IMR-90 (cell line): ENCODE measurements around the gene MICAL3. TPM values are rescaled to one million over a fixed set of nuclear protein-coding genes. Genes with fewer than 3 reads are reported as not detected.
A peak's percentile ranks its signal among the peaks of the same experiment; 100 is the strongest.

ENCODE experiments used
- ATAC-seq: fragments of 200-7000 bp; cut with Tn5 transposase; 2 replicates; pipeline ENCODE4 v1.9.1; 2020; ENCODE audit warnings: low read depth, mild to moderate bottlenecking, moderate library complexity
- BruUV-seq: library from RNA; stranded (reverse); fragments of 400-500 nt; replicated peaks from 2 replicates; lab custom pipeline; 2021; lab: Mats Ljungman, UMichigan
- CTCF ChIA-PET: fragments of 300-600 bp; formaldehyde crosslinking; extraction: SDS; loops from one replicate; lab custom pipeline; 2021; ENCODE audit warnings: antibody characterized with exemption; lab: Yijun Ruan, JAX
- POLR2A ChIA-PET: fragments of 300-600 bp; sonication (Branson Sonifier 250); formaldehyde crosslinking; loops from one replicate; lab custom pipeline; 2022; ENCODE audit warnings: antibody characterized with exemption; ENCODE audit not compliant: unreplicated experiment; lab: Charles Lee
- DNase-seq: peaks from one replicate; pipeline ENCODE4 v3.0.0; 2013
- H2AFZ ChIP-seq: replicated peaks from 2 replicates; pipeline ENCODE3; 2013; ENCODE audit warnings: low read length, mild to moderate bottlenecking; ENCODE audit not compliant: poor library complexity
- H2AK5ac ChIP-seq: 2 replicates; pipeline ENCODE4 v1.6.1; 2013; ENCODE audit warnings: low read depth, low read length, inconsistent platforms
- H2AK9ac ChIP-seq: replicated peaks from 2 replicates; pipeline ENCODE3; 2013; ENCODE audit warnings: mild to moderate bottlenecking, low read depth, low read length, moderate library complexity; ENCODE audit not compliant: poor library complexity
- H2BK120ac ChIP-seq: 2 replicates; pipeline ENCODE4 v1.6.1; 2013; ENCODE audit warnings: low read depth, low read length, inconsistent platforms
- H2BK15ac ChIP-seq: 3 replicates; pipeline ENCODE4 v1.6.1; 2013; ENCODE audit warnings: low read depth, low read length, inconsistent platforms
- H2BK20ac ChIP-seq: 2 replicates; pipeline ENCODE4 v1.6.1; 2013; ENCODE audit warnings: low read depth, mild to moderate bottlenecking, inconsistent platforms, low read length, moderate library complexity
- H2BK5ac ChIP-seq: 2 replicates; pipeline ENCODE4 v1.6.1; 2013; ENCODE audit warnings: mild to moderate bottlenecking, low read depth, low read length, inconsistent platforms; ENCODE audit not compliant: poor library complexity, severe bottlenecking
- H3K14ac ChIP-seq: replicated peaks from 2 replicates; pipeline ENCODE4 v1.6.1; 2013; ENCODE audit warnings: low read depth, low read length, inconsistent platforms
- H3K18ac ChIP-seq: 2 replicates; pipeline ENCODE4 v1.6.1; 2013; ENCODE audit warnings: low read depth, low read length, control low read depth
- H3K23ac ChIP-seq: 2 replicates; pipeline ENCODE4 v1.6.1; 2013; ENCODE audit warnings: low read depth, low read length, inconsistent platforms
- H3K27ac ChIP-seq: 2 replicates; pipeline ENCODE4 v1.5.1; 2013; ENCODE audit warnings: mild to moderate bottlenecking, control low read depth, low read length; ENCODE audit not compliant: insufficient read depth
- H3K27me3 ChIP-seq: 2 replicates; pipeline ENCODE4 v1.6.1; 2013; ENCODE audit warnings: low read length; ENCODE audit not compliant: control insufficient read depth, insufficient read depth
- H3K36me3 ChIP-seq: 2 replicates; pipeline ENCODE4 v1.6.1; 2013; ENCODE audit warnings: low read length, mixed read lengths; ENCODE audit not compliant: control insufficient read depth, insufficient read depth
- H3K4ac ChIP-seq: 2 replicates; pipeline ENCODE4 v1.6.1; 2013; ENCODE audit warnings: low read depth, low read length, inconsistent platforms
- H3K4me1 ChIP-seq: 2 replicates; pipeline ENCODE4 v1.6.1; 2013; ENCODE audit warnings: low read length, mixed read lengths; ENCODE audit not compliant: control insufficient read depth, insufficient read depth
- H3K4me2 ChIP-seq: 2 replicates; pipeline ENCODE4 v1.6.1; 2013; ENCODE audit warnings: low read depth, mild to moderate bottlenecking, control low read depth, low read length, moderate library complexity
- H3K4me3 ChIP-seq: 2 replicates; pipeline ENCODE4 v1.5.1; 2013; ENCODE audit warnings: low read depth, mild to moderate bottlenecking, control low read depth, low read length, moderate library complexity; ENCODE audit not compliant: insufficient read depth
- H3K56ac ChIP-seq: 2 replicates; pipeline ENCODE4 v1.6.1; 2013; ENCODE audit warnings: low read length, inconsistent platforms; ENCODE audit not compliant: insufficient read depth; ENCODE audit errors: extremely low read depth
- H3K79me1 ChIP-seq, 2 experiments: 2 replicates each; pipeline ENCODE4 v1.6.1; 2013; ENCODE audit warnings: low read length in 2 of 2, inconsistent platforms in 1 of 2, low read depth in 1 of 2
- H3K9ac ChIP-seq: 2 replicates; pipeline ENCODE4 v1.6.1; 2013; ENCODE audit warnings: low read depth, low read length, control low read depth
- H3K9me1 ChIP-seq: 2 replicates; pipeline ENCODE4 v1.6.1; 2013; ENCODE audit warnings: low read length, inconsistent platforms; ENCODE audit not compliant: insufficient read depth
- H3K9me3 ChIP-seq: 2 replicates; pipeline ENCODE4 v1.6.1; 2013; ENCODE audit warnings: low read length; ENCODE audit not compliant: control insufficient read depth, insufficient read depth
- H4K20me1 ChIP-seq: 2 replicates; pipeline ENCODE4 v1.6.1; 2013; ENCODE audit warnings: low read length, inconsistent platforms; ENCODE audit not compliant: insufficient read depth
- H4K5ac ChIP-seq: 2 replicates; pipeline ENCODE4 v1.6.1; 2013; ENCODE audit warnings: mild to moderate bottlenecking, low read depth, low read length, control low read depth
- H4K8ac ChIP-seq, 2 experiments: 2 replicates each; pipeline ENCODE4 v1.6.1; 2013; ENCODE audit warnings: low read depth in 2 of 2, low read length in 2 of 2, control low read depth in 1 of 2, inconsistent platforms in 1 of 2
- H4K91ac ChIP-seq: 2 replicates; pipeline ENCODE4 v1.6.1; 2013; ENCODE audit warnings: low read depth, low read length, inconsistent platforms; ENCODE audit not compliant: insufficient read depth
- CEBPB ChIP-seq: IDR thresholded peaks from 2 replicates; pipeline ENCODE4 v1.6.1; 2012; ENCODE audit warnings: low read depth, low read length, improper control_type of control experiment
- CHD1 ChIP-seq: IDR thresholded peaks from 2 replicates; pipeline ENCODE4 v1.6.1; 2012; ENCODE audit warnings: low read depth, low read length, improper control_type of control experiment
- ELK1 ChIP-seq: fragments of 150-350 bp; IDR thresholded peaks from 2 replicates; pipeline ENCODE4 v1.6.1; 2016; ENCODE audit warnings: low read depth, mild to moderate bottlenecking, low read length, moderate library complexity, borderline replicate concordance
- FOS ChIP-seq: fragments of 150-350 bp; IDR thresholded peaks from 2 replicates; pipeline ENCODE4 v1.6.1; 2016; ENCODE audit warnings: low read depth, low read length
- MAFK ChIP-seq: IDR thresholded peaks from 2 replicates; pipeline ENCODE4 v1.6.1; 2012; ENCODE audit warnings: low read depth, low read length, improper control_type of control experiment
- MAZ ChIP-seq: IDR thresholded peaks from 2 replicates; pipeline ENCODE4 v1.6.1; 2012; ENCODE audit warnings: low read depth, mild to moderate bottlenecking, low read length, improper control_type of control experiment, moderate library complexity, borderline replicate concordance
- NFE2L2 ChIP-seq: fragments of 150-350 bp; IDR thresholded peaks from 2 replicates; pipeline ENCODE4 v1.6.1; 2016; ENCODE audit warnings: low read depth, mild to moderate bottlenecking, low read length
- POLR2A ChIP-seq: IDR thresholded peaks from 2 replicates; pipeline ENCODE4 v1.6.1; 2012; ENCODE audit warnings: mild to moderate bottlenecking, low read depth, low read length
- RAD21 ChIP-seq: IDR thresholded peaks from 2 replicates; pipeline ENCODE4 v1.6.1; 2012; ENCODE audit warnings: low read length, improper control_type of control experiment
- RCOR1 ChIP-seq: IDR thresholded peaks from 2 replicates; pipeline ENCODE4 v1.6.1; 2012; ENCODE audit warnings: mild to moderate bottlenecking, low read length, improper control_type of control experiment; ENCODE audit not compliant: insufficient replicate concordance
- RFX5 ChIP-seq: IDR thresholded peaks from 2 replicates; pipeline ENCODE4 v1.8.0; 2012; ENCODE audit warnings: low read depth, mild to moderate bottlenecking, low read length, moderate library complexity
- SMC3 ChIP-seq: fragments of 150-350 bp; IDR thresholded peaks from 2 replicates; pipeline ENCODE4 v1.6.1; 2016; ENCODE audit warnings: low read depth, mild to moderate bottlenecking, antibody characterized with exemption, low read length, moderate library complexity
- USF2 ChIP-seq: fragments of 150-350 bp; IDR thresholded peaks from 2 replicates; pipeline ENCODE4 v1.6.1; 2017; ENCODE audit warnings: mild to moderate bottlenecking, antibody characterized with exemption, low read length, low read depth
- WGBS, 2 experiments: methylation state at CpG; one replicate each; pipeline versions ENCODE4 v1.1.5 to v1.1.7; 2013; ENCODE audit warnings: missing lambda C conversion rate in 2 of 2; ENCODE audit not compliant: insufficient read length in 1 of 2; ENCODE audit errors: extremely low coverage in 2 of 2; 5-methylcytosine and 5-hydroxymethylcytosine counted together
- dilution Hi-C: fragments of 300-500 bp; cut with HindIII; formaldehyde crosslinking; loops from one replicate; pipeline ENCODE4 v1.14.3; 2018; ENCODE audit warnings: low sequenced_read_pairs; ENCODE audit not compliant: unreplicated experiment
- in situ Hi-C: fragments of 300-500 bp; cut with MboI; formaldehyde crosslinking; loops from 3 replicates; pipeline ENCODE4 v1.14.3; 2019; ENCODE audit warnings: low sequenced_read_pairs, inconsistent platforms, mixed read lengths
- intact Hi-C: fragments of 100-400 bp; cut with micrococcal nuclease; formaldehyde crosslinking; loops from 2 replicates; pipeline ENCODE4 v1.10.0; 2022
- polyA plus RNA-seq, 3 experiments: library from polyadenylated mRNA; depleted of rRNA; stranded (reverse); fragments of >200 nt; gene quantifications; 2 replicates each; pipeline ENCODE4 v1.2.3, GENCODE V29; 2012; ENCODE audit warnings: low replicate concordance in 1 of 3
- total RNA-seq: library from RNA; depleted of rRNA; stranded (reverse); fragments of >200 nt; gene quantifications from 2 replicates; pipeline ENCODE4 v1.2.3, GENCODE V29; 2012
- TF ChIP-seq, protein P1 (sequence below): conservative IDR thresholded peaks from 2 replicates; pipeline ENCODE4 v1.5.1; 2012; ENCODE audit warnings: mild to moderate bottlenecking, low read depth, low read length, improper control_type of control experiment

Gene MICAL3
- total and polyA plus RNA-seq, 2 of the 4 experiments (the other 2 are of a cell fraction): 17.6 to 26.8 TPM

DNA sequence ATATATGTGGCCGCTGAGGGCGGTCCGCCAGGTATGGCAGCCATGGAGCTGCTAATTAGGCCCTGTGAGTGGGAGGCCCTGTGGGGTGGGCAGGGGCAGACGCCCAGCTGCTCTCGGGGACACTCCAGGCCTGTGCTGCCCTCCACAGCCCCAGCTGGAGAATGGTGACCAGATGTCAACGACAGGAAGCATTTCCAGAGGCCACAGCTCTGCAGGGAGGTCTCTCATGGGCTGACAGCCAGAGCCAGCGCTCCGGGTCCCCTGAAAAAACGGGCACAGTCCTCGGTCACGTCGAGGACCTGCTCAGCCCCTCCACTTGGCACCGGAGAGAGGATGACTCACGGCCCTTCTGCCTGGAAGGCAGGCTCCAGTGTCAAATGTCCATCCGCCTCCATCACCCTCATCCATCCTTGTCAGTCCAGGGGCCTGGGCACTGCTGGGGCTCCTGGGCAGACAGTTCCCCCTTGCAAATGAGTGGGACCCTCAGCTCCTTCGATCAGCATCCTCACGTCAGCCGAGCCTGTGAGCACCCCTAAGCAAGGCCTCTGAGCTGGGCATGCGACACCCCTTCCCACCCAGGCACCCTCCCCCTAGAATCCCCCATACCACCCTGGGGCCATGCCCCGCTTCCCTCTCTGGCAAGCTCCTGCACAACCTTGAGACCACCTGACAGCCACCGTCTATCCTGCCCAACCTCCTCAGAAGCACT is 252.0 kb downstream of the MICAL3 start:
- intact Hi-C loops (no loop called here), in situ Hi-C loops (loop anchor here (5.0 kb wide), 1 partner anchor 40 kb away; no protein-coding TSS in a partner anchor), dilution Hi-C loops (no loop called here)
- Histone ChIP-seq H3K4ac (peak overlapping the region; percentile 58), H3K4me3 (no peak overlapping the region), H4K8ac (no peak overlapping the region), H3K14ac (peak overlapping the region; percentile 71; the same call in 1 of the 2 replicates), H3K9me1 (peaks cover 18% of the 10 kb centered on the region; the same call in 1 of the 2 replicates), H2AK5ac (peak overlapping the region; percentile 76), H3K9me3 (no peaks in the 10 kb centered on the region), H2BK20ac (no peak overlapping the region), H3K79me1 (peaks cover 16 to 52% of the 10 kb centered on the region in 2 experiments), H4K20me1 (peaks cover 56% of the 10 kb centered on the region), H3K36me3 (no peaks in the 10 kb centered on the region), H4K91ac (peak overlapping the region; percentile 66), H3K4me1 (peaks cover 15% of the 10 kb centered on the region), H2AFZ (peak overlapping the region; percentile 85), H3K23ac (peak overlapping the region; percentile 59), H4K5ac (no peak overlapping the region), H3K9ac (peak overlapping the region; percentile 12), H2BK5ac (peak overlapping the region; percentile 5), H3K27me3 (no peaks in the 10 kb centered on the region), H2BK120ac (no peak overlapping the region), H3K27ac (no peak overlapping the region; the same call in 1 of the 2 replicates), H3K56ac (no peak overlapping the region), H3K4me2 (peak overlapping the region; percentile 93), H3K18ac (no peak overlapping the region), H2BK15ac (peak overlapping the region; percentile 8; the same call in 1 of the 3 replicates), H2AK9ac (peak overlapping the region; percentile 96)
- ChIA-PET POLR2A (no interaction called here), CTCF (interaction anchor here (1.6 kb wide), 1 partner anchor 29 kb away, joined by 6 read pairs; no protein-coding TSS in a partner anchor)
- DNase-seq (peak; percentile 42), ATAC-seq (peak; percentile 2; the same call in 1 of the 2 replicates)
- no peak for TF ChIP-seq RCOR1
- no peak for TF ChIP-seq USF2
- TF ChIP-seq CHD1: no peak
- TF ChIP-seq ELK1: no peak
- no peak for TF ChIP-seq MAZ
- no peak for TF ChIP-seq RFX5
- no peak for TF ChIP-seq MAFK
- no peak for TF ChIP-seq SMC3
- TF ChIP-seq NFE2L2: no peak
- no peak for TF ChIP-seq RAD21
- TF ChIP-seq, protein P1, sequence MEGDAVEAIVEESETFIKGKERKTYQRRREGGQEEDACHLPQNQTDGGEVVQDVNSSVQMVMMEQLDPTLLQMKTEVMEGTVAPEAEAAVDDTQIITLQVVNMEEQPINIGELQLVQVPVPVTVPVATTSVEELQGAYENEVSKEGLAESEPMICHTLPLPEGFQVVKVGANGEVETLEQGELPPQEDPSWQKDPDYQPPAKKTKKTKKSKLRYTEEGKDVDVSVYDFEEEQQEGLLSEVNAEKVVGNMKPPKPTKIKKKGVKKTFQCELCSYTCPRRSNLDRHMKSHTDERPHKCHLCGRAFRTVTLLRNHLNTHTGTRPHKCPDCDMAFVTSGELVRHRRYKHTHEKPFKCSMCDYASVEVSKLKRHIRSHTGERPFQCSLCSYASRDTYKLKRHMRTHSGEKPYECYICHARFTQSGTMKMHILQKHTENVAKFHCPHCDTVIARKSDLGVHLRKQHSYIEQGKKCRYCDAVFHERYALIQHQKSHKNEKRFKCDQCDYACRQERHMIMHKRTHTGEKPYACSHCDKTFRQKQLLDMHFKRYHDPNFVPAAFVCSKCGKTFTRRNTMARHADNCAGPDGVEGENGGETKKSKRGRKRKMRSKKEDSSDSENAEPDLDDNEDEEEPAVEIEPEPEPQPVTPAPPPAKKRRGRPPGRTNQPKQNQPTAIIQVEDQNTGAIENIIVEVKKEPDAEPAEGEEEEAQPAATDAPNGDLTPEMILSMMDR: no peak
- TF ChIP-seq POLR2A: no peak
- no peak for TF ChIP-seq FOS
- no peak for TF ChIP-seq CEBPB
- 75% methylated on average over 12 of the region's 21 CpGs; no CpG with 5 or more reads in 1 of the 2 experiments for WGBS, 2 experiments
- BruUV-seq: no TSS peak
